Sigmoid colon (tissue), 7 donors: ENCODE measurements around the gene SLC35G3. TPM values are rescaled to one million over a fixed set of nuclear protein-coding genes. Genes with fewer than 3 reads are reported as not detected.

Source experiments
- DNase-seq: peaks from one replicate; pipeline ENCODE4 v3.0.0-alpha.2; 2019
- H3K27ac ChIP-seq, 4 donors: fragments of 200-600 bp; sonication (generic); one replicate each; pipeline ENCODE4 v1.5.1; 2016 to 2019; ENCODE audit warnings: mild to moderate bottlenecking in 1 of 4
- H3K27me3 ChIP-seq, 3 donors: fragments of 200-600 bp; sonication (generic); one replicate each; pipeline ENCODE4 v1.5.1; 2019; ENCODE audit warnings: mild to moderate bottlenecking in 1 of 3
- H3K36me3 ChIP-seq, 4 donors: fragments of 200-600 bp; sonication (generic); one replicate each; pipeline ENCODE4 v1.5.1; 2016 to 2019
- H3K4me1 ChIP-seq, 4 donors: fragments of 200-600 bp; sonication (generic); one replicate each; pipeline ENCODE4 v1.5.1; 2017 to 2019
- H3K4me3 ChIP-seq, 4 donors: fragments of 200-600 bp; sonication (generic); one replicate each; pipeline ENCODE4 v1.5.1; 2017 to 2019; ENCODE audit warnings: mild to moderate bottlenecking in 2 of 4, moderate library complexity in 1 of 4
- H3K9me3 ChIP-seq, 4 donors: fragments of 200-600 bp in 3 of 4; sonication (generic) in 3 of 4; one replicate each; pipeline versions ENCODE4 v1.5.1 to v1.6.1; 2013 to 2019
- CTCF ChIP-seq, 4 experiments: fragments of 450-650 bp in 3 of 4; fragments of 200-600 bp in 1 of 4; IDR thresholded peaks; one replicate each; pipeline ENCODE4 v1.5.1; 2016 to 2019; ENCODE audit warnings: antibody characterized with exemption in 4 of 4, mild to moderate bottlenecking in 3 of 4, moderate library complexity in 2 of 4
- EP300 ChIP-seq, 4 donors: sonication (generic); formaldehyde crosslinking; IDR thresholded peaks; one replicate each; pipeline ENCODE4 v1.6.1; 2017; ENCODE audit warnings: antibody characterized with exemption in 4 of 4
- POLR2A ChIP-seq, 2 donors: fragments of 450-650 bp; IDR thresholded peaks; one replicate each; pipeline ENCODE4 v1.6.1; 2016; ENCODE audit warnings: antibody characterized with exemption in 2 of 2, mild to moderate bottlenecking in 2 of 2, moderate library complexity in 2 of 2
- POLR2AphosphoS5 ChIP-seq, 4 donors: sonication (generic); formaldehyde crosslinking; IDR thresholded peaks; one replicate each; pipeline ENCODE4 v1.6.1; 2017; ENCODE audit warnings: antibody characterized with exemption in 4 of 4
- WGBS, 2 donors: extraction: QIAGEN DNeasy Blood & Tissue Kit; methylation state at CpG; one replicate each; pipeline ENCODE4 v1.1.7; 2013; 5-methylcytosine and 5-hydroxymethylcytosine counted together
- intact Hi-C: fragments of 100-400 bp; cut with DNase I; formaldehyde crosslinking; loops from one replicate; pipeline ENCODE4 v1.15.1; 2023
- polyA plus RNA-seq, 3 donors: library from polyadenylated mRNA; stranded (reverse); fragments of 200-250 nt; gene quantifications; one replicate each; pipeline ENCODE4 v1.2.3, GENCODE V29; 2013
- total RNA-seq, 4 donors: library from RNA; depleted of rRNA; stranded (reverse); fragments of >200 nt; gene quantifications; one replicate each; pipeline ENCODE4 v1.1.0, GENCODE V29; 2016
- donor health status: healthy with polysubstance abuse.
- donor health status: Bipolar disorder and iron deficiency.
- donor health status: healthy.

SLC35G3 gene
- total and polyA plus RNA-seq, 7 donors = not detected

DNA sequence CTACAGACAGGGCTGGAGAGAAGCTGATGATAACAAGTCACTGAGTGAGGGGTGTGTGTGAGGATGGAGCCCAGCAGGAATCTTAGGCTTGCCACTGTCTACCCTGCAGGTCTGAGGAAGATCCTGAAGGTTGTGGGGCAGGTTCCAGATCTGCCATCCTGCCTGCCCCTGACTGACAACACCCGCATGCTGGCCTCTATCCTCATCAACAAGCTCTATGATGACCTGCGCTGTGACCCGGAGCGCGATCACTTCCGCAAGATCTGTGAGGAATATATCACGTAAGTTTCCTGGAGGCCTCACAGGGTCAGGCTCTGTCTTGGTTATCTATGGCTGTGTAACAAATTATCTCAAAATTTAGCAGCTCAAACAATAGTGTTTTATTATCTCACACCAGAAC is 30.3 kb downstream of the SLC35G3 start:
- no peaks in the 10 kb centered on the region for H3K36me3 ChIP-seq
- TF ChIP-seq POLR2A (IDR thresholded peaks at IDR 0.05) (no peak), CTCF (IDR thresholded peaks at IDR 0.05) (no peak), POLR2AphosphoS5 (IDR thresholded peaks at IDR 0.05) (no peak), EP300 (IDR thresholded peaks at IDR 0.05) (no peak)
- intact Hi-C loops = loop anchor here (10.0 kb wide), 1 partner anchor 581 kb away; no protein-coding TSS in a partner anchor
- H3K27ac ChIP-seq = no peak overlapping the region
- peak; percentile 50 for DNase-seq
- no peak overlapping the region for H3K4me3 ChIP-seq
- no peaks in the 10 kb centered on the region for H3K27me3 ChIP-seq
- 94 to 95% methylated on average over 7 of the region's 7 CpGs for WGBS, 2 donors
- H3K4me1 ChIP-seq = no peaks in the 10 kb centered on the region
- no peaks in the 10 kb centered on the region for H3K9me3 ChIP-seq

GRCh38 chr17:35162755-35163154 is 31.4 kb downstream of the SLC35G3 start:
- H3K4me3 ChIP-seq = no peak overlapping the region
- H3K9me3 ChIP-seq = no peaks in the 10 kb centered on the region
- TF ChIP-seq POLR2A (IDR thresholded peaks at IDR 0.05) = no peak
- intact Hi-C loops = loop anchor here (10.0 kb wide), 1 partner anchor 582 kb away; no protein-coding TSS in a partner anchor
- no peaks in the 10 kb centered on the region for H3K4me1 ChIP-seq
- no peak overlapping the region for H3K27ac ChIP-seq
- no peaks in the 10 kb centered on the region for H3K36me3 ChIP-seq
- WGBS, 2 donors = 78 to 90% methylated on average over 4 of the region's 4 CpGs
- no peaks in the 10 kb centered on the region for H3K27me3 ChIP-seq
- DNase-seq = no peak

DNA sequence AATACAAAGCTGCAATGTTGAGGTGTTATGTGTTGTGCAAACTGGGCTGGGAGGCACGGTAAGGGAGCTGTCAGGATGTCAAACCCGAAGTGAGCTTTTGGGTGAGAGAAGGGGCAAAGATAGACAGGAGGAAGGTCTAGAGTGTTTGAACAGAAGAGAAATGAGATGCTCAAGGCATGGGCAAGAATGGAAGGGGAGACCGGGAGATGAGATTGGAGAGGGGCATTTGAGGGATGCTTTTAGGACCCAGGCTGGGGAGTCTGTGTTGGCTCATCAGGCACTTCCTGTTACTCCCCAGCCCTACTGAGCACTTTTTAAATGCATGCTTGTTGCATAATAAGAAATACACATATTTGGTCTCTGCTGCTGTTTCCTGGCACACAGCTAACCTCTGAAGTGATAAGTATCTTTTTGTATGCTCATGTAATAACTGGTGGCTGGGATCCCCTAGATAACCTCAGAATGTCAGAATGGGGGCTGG is 32.9 kb downstream of the SLC35G3 start:
- Histone ChIP-seq H3K36me3 (no peaks in the 10 kb centered on the region), H3K27ac (no peak overlapping the region), H3K27me3 (no peaks in the 10 kb centered on the region), H3K4me1 (no peaks in the 10 kb centered on the region), H3K4me3 (no peak overlapping the region), H3K9me3 (no peaks in the 10 kb centered on the region)
- WGBS, 2 donors = 63 to 76% methylated on average over 3 of the region's 3 CpGs
- intact Hi-C loops = loop anchor here (10.0 kb wide), 1 partner anchor 583 kb away; no protein-coding TSS in a partner anchor
- TF ChIP-seq CTCF (IDR thresholded peaks at IDR 0.05) (no peak), POLR2A (IDR thresholded peaks at IDR 0.05) (no peak), POLR2AphosphoS5 (IDR thresholded peaks at IDR 0.05) (no peak), EP300 (IDR thresholded peaks at IDR 0.05) (no peak)
- no peak for DNase-seq

DNA sequence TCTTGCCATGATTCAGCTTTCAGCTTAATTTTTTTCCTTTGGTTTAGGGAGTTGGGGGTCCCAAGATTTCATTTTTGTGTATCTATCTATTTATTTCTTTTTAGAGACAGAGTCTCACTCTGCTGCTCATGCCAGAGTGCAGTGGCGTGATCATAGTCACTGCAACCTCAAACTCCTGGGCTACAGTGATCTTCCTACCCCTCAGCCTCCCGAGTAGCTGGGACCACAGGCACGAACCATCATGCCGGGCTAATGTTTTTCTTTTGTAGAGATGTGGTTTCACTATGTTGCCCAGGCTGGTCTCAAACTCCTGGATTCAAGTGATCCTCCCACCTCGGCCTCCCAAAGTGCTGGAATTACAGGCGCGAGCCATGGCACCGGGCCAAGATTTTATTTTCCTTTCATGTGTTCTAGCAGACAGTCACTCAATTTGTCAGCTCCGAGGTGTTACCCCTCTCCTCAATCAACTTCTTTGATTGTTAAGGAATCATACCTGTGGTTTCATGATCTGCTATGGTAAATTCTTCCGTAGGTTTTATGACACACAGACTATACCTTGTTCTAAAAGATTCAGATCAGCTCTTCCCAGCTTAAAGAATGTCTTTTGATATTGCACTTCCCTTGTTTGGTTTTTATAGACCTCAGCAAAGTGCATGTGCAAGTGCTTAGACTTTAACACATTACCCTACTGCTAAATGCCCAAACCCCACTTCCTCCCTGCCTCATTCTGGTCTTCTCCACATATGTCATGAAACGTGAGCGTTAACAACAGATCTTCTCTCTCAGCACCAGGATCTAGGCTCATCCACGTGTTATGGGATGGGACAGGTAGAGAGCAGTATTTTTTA is 33.6 kb downstream of the SLC35G3 start:
- no peaks in the 10 kb centered on the region for H3K9me3 ChIP-seq
- no peak for TF ChIP-seq POLR2AphosphoS5 (IDR thresholded peaks at IDR 0.05)
- TF ChIP-seq EP300 (IDR thresholded peaks at IDR 0.05) = no peak
- TF ChIP-seq CTCF (IDR thresholded peaks at IDR 0.05) = no peak
- no peak for TF ChIP-seq POLR2A (IDR thresholded peaks at IDR 0.05)
- H3K4me3 ChIP-seq = no peak overlapping the region
- no peak for DNase-seq
- H3K36me3 ChIP-seq = no peaks in the 10 kb centered on the region
- H3K27me3 ChIP-seq = no peaks in the 10 kb centered on the region
- no peak overlapping the region for H3K27ac ChIP-seq
- WGBS, 2 donors = 54 to 68% methylated on average over 13 of the region's 13 CpGs
- intact Hi-C loops = loop anchor here (10.0 kb wide), 1 partner anchor 584 kb away; no protein-coding TSS in a partner anchor
- H3K4me1 ChIP-seq = no peaks in the 10 kb centered on the region

- Histone ChIP-seq H3K4me1 (no peaks in the 10 kb centered on the region), H3K36me3 (no peaks in the 10 kb centered on the region), H3K27ac (no peak overlapping the region), H3K9me3 (no peaks in the 10 kb centered on the region), H3K4me3 (no peak overlapping the region), H3K27me3 (no peaks in the 10 kb centered on the region)
- DNase-seq = no peak
- WGBS, 2 donors = 82 to 83% methylated on average over 2 of the region's 2 CpGs
- intact Hi-C loops = loop anchor here (10.0 kb wide), 1 partner anchor 585 kb away; no protein-coding TSS in a partner anchor
- TF ChIP-seq CTCF (IDR thresholded peaks at IDR 0.05) = no peak
- TF ChIP-seq POLR2A (IDR thresholded peaks at IDR 0.05) = no peak
These were observed 34.3 kb downstream of the SLC35G3 start for GRCh38 chr17:35159940-35160339.
